HepG2 (cell line): ENCODE data around the gene FAM163B. TPM values are rescaled to one million over a fixed set of nuclear protein-coding genes. Genes with fewer than 3 reads are reported as not detected.
A peak's percentile ranks its signal among the peaks of the same experiment; 100 is the strongest.

Source experiments
- ATAC-seq: fragments of 200-7000 bp; cut with Tn5 transposase; 3 replicates; pipeline ENCODE4 v1.9.1; 2020; ENCODE audit warnings: mild to moderate bottlenecking, moderate library complexity
- BruUV-seq: library from RNA; stranded (reverse); fragments of 400-500 nt; replicated peaks from 2 replicates; lab custom pipeline; 2021; lab: Mats Ljungman, UMichigan
- CTCF ChIA-PET: fragments of 300-600 bp; formaldehyde crosslinking; extraction: SDS; loops from one replicate; lab custom pipeline; 2021; ENCODE audit warnings: low total read pairs, inconsistent platforms, low intra/inter-chr PET ratio; lab: Yijun Ruan, JAX
- POLR2A ChIA-PET: fragments of 350-600 bp; sonication (Branson Sonifier 250); formaldehyde crosslinking; loops from one replicate; lab custom pipeline; 2020; ENCODE audit warnings: antibody characterized with exemption, inconsistent platforms; lab: Yijun Ruan, JAX
- DNase-seq: peaks from one replicate; pipeline ENCODE4 v3.0.0-alpha.2; 2015; ENCODE audit warnings: low spot score
- FAIRE-seq: peaks from 3 replicates; lab custom pipeline; 2011; peaks lifted over from hg19 to GRCh38; lab: Jason Lieb, UNC
- H2AFZ ChIP-seq: one replicate; pipeline ENCODE4 v1.6.1; 2011; ENCODE audit warnings: low read length, inconsistent platforms
- H3K27ac ChIP-seq: fragments of 300-600 bp; 3 replicates; pipeline ENCODE4 v1.8.0; 2011; ENCODE audit warnings: mixed run types, mild to moderate bottlenecking, mixed read lengths, low read length, inconsistent platforms; ENCODE audit not compliant: insufficient read depth; ENCODE audit errors: extremely low read length
- H3K27me3 ChIP-seq, 2 experiments: fragments of 200-600 bp in 1 of 2; 2 replicates in 1 of 2; 3 replicates in 1 of 2; pipeline versions ENCODE4 v1.6.0 to v1.8.0; 2011; ENCODE audit warnings: low read length in 2 of 2, mild to moderate bottlenecking in 2 of 2, moderate library complexity in 2 of 2, inconsistent platforms in 1 of 2; ENCODE audit not compliant: insufficient read depth in 2 of 2, control insufficient read depth in 1 of 2
- H3K36me3 ChIP-seq, 2 experiments: fragments of 200-600 bp in 1 of 2; replicated peaks in 1 of 2; 2 replicates in 1 of 2; 3 replicates in 1 of 2; pipeline versions ENCODE4 v1.5.1 to v1.8.0; 2011; ENCODE audit warnings: low read length in 2 of 2, inconsistent platforms in 1 of 2; ENCODE audit not compliant: insufficient read depth in 2 of 2, control insufficient read depth in 1 of 2
- H3K4me1 ChIP-seq: 2 replicates; pipeline ENCODE4 v1.5.1; 2012; ENCODE audit warnings: low read length, inconsistent platforms; ENCODE audit not compliant: insufficient read depth
- H3K4me2 ChIP-seq: 2 replicates; pipeline ENCODE4 v1.6.0; 2011; ENCODE audit warnings: low read depth, low read length, inconsistent platforms
- H3K4me3 ChIP-seq, 3 experiments: fragments of 200-600 bp in 1 of 3; sonication (generic), shearing (Covaris generic) in 1 of 3; replicated peaks in 1 of 3; 2 replicates each; pipeline ENCODE4 v1.5.1; 2011 to 2016; ENCODE audit warnings: low read length in 3 of 3, inconsistent platforms in 2 of 3, low read depth in 2 of 3, mild to moderate bottlenecking in 2 of 3, control low read depth in 1 of 3, mixed read lengths in 1 of 3; ENCODE audit not compliant: insufficient read depth in 1 of 3
- H3K79me2 ChIP-seq: one replicate; pipeline ENCODE4 v1.6.1; 2011; ENCODE audit warnings: low read length, inconsistent platforms; ENCODE audit not compliant: insufficient read depth
- H3K9ac ChIP-seq: 2 replicates; pipeline ENCODE4 v1.6.0; 2011; ENCODE audit warnings: mild to moderate bottlenecking, low read depth, low read length, inconsistent platforms; ENCODE audit not compliant: insufficient read depth
- H3K9me3 ChIP-seq: 2 replicates; pipeline ENCODE4 v1.5.1; 2012; ENCODE audit warnings: mild to moderate bottlenecking, low read length
- H4K20me1 ChIP-seq: 2 replicates; pipeline ENCODE4 v1.6.0; 2011; ENCODE audit warnings: inconsistent platforms, mild to moderate bottlenecking, low read length, moderate library complexity; ENCODE audit not compliant: insufficient read depth
- ADNP ChIP-seq: sonication (generic); formaldehyde crosslinking; IDR thresholded peaks from 2 replicates; pipeline ENCODE4 v1.4.0; 2020; ENCODE audit warnings: missing genetic modification reagents
- ARNT ChIP-seq: fragments of 450-650 bp; IDR thresholded peaks from 2 replicates; pipeline ENCODE4 v1.6.1; 2017
- CREBL2 ChIP-seq: sonication (generic); formaldehyde crosslinking; IDR thresholded peaks from 2 replicates; pipeline ENCODE4 v1.8.1; 2023; ENCODE audit warnings: missing genetic modification reagents, mild to moderate bottlenecking, borderline replicate concordance
- GLMP ChIP-seq: sonication (generic); formaldehyde crosslinking; IDR thresholded peaks from 2 replicates; pipeline ENCODE4 v1.9.0; 2021; ENCODE audit warnings: missing genetic modification reagents, mild to moderate bottlenecking, borderline replicate concordance
- JUNB ChIP-seq: sonication (generic); formaldehyde crosslinking; IDR thresholded peaks from 2 replicates; pipeline ENCODE4 v1.8.0; 2022; ENCODE audit warnings: missing genetic modification reagents, mild to moderate bottlenecking, borderline replicate concordance
- NFATC3 ChIP-seq: sonication (generic); formaldehyde crosslinking; IDR thresholded peaks from 2 replicates; pipeline ENCODE4 v1.5.1; 2020; ENCODE audit warnings: mild to moderate bottlenecking, missing genetic modification reagents
- TEF ChIP-seq: sonication (generic); formaldehyde crosslinking; IDR thresholded peaks from 2 replicates; pipeline ENCODE4 v1.5.0; 2020; ENCODE audit warnings: missing genetic modification reagents
- TERF1 ChIP-seq: sonication (generic); formaldehyde crosslinking; IDR thresholded peaks from 2 replicates; pipeline ENCODE4 v1.8.0; 2022; ENCODE audit warnings: mild to moderate bottlenecking, missing genetic modification reagents, moderate library complexity
- WGBS: methylation state at CpG from one replicate; pipeline ENCODE4 v1.1.6; 2017; ENCODE audit warnings: low lambda C conversion rate; 5-methylcytosine and 5-hydroxymethylcytosine counted together
- in situ Hi-C: cut with HindIII; loops from 2 replicates; pipeline ENCODE4 v1.10.0; 2017; ENCODE audit warnings: low pct_unique_long_range_greater_than_20kb; ENCODE audit not compliant: extremely low pct_ligation_motif_present
- intact Hi-C: fragments of 100-400 bp; cut with micrococcal nuclease; formaldehyde crosslinking; loops from one replicate; pipeline ENCODE4 v1.10.0; 2022; ENCODE audit not compliant: unreplicated experiment
- polyA plus RNA-seq, 8 experiments: library from polyadenylated mRNA; depleted of rRNA in 3 of 8; stranded (reverse) in 7 of 8; unstranded in 1 of 8; fragments of >200 nt; fragmentation: Illumina TruSeq in 4 of 8; extraction: Trizol in 4 of 8; gene quantifications; 2 replicates each; pipeline versions ENCODE4 v1.2.1 to v1.2.3, GENCODE V29; 2011 to 2016; ENCODE audit warnings: low read depth in 4 of 8, missing spikeins in 1 of 8, mixed read lengths in 1 of 8; ENCODE audit not compliant: insufficient read depth in 1 of 8
- total RNA-seq, 5 experiments: library from RNA; depleted of rRNA; stranded (reverse); fragments of >200 nt; fragmentation: Illumina TruSeq; extraction: Trizol; gene quantifications; 2 replicates each; pipeline ENCODE4 v1.2.3, GENCODE V29; 2016; ENCODE audit warnings: low read depth in 1 of 5

FAM163B gene
- total and polyA plus RNA-seq, 2 of the 13 experiments (the other 11 are each of a cell fraction or from before 2014, with no cell fraction given), result not detected

DNA sequence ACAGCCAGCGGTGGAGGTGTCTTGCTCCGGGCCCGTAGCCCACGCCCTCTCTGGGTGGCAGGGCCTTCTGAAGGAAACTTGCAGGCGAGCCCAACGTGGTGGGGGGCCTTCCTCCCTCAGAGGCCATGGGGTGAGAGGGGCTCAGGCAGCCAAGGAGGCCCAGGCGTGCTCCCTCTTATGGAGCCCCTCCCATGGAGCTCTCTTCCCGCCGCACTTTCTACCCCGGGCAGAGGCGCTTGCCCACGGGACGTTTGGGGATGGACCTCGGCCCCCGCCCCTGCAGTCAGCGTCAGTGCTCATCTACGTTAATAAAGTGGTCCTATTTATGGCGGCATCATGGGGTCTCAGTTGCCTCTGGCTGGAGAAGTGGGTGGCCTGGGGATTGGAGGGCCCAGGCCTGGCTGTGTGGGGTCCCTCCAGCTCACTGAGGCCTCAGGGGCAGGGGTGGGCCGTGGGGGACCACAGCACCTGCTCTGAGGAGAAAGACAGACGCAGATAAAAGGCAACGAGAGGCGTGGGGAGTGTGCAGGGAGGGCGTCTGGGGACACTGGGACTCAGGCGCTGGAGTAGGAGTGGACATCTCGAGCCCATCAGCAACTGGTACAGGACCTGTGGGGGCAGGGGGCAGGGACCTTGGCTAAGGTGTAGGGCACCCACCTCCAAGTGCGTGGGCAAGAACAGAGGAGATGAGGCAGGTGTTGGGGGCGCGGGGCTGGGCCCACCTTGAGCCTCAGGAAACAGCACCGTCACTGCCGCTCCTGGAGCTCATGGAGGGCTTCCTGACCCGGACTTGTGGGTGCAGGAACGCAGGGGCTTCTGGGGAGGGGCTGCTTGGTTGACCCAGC is 33.8 kb downstream of the FAM163B start:
- in situ Hi-C loops, result no loop called here
- Histone ChIP-seq H3K36me3 (no peaks in the 10 kb centered on the region), H3K9ac (no peak overlapping the region), H3K4me2 (peak overlapping the region; percentile 7; the same call in 1 of the 2 replicates), H3K27me3 (peaks cover 10 to 49% of the 10 kb centered on the region in 2 experiments; a peak in 4 of 5 replicates), H3K79me2 (no peaks in the 10 kb centered on the region), H2AFZ (no peak overlapping the region)
- FAIRE-seq, result no peak
- 55% methylated on average over 19 of the region's 32 CpGs for WGBS
- CTCF ChIA-PET, result no interaction called here
- no peak for TF ChIP-seq JUNB
- no peak for TF ChIP-seq NFATC3 (CRISPR knock-in tag)
- TF ChIP-seq ADNP (CRISPR knock-in tag), result no peak
- no peak for TF ChIP-seq TERF1
- no peak for TF ChIP-seq GLMP (CRISPR knock-in tag)
- no peak for TF ChIP-seq ARNT
- no peak for TF ChIP-seq CREBL2
- no peak for TF ChIP-seq TEF (CRISPR knock-in tag)
- TF ChIP-seq, all 625 proteins: peak for 0
- no peak for DNase-seq
- H3K9me3 ChIP-seq, result no peaks in the 10 kb centered on the region
- H4K20me1 ChIP-seq, result no peaks in the 10 kb centered on the region
- POLR2A ChIA-PET, result no interaction called here
- no peak for ATAC-seq
- BruUV-seq, result no TSS peak
- no peak overlapping the region for H3K4me3 ChIP-seq
- H3K27ac ChIP-seq, result no peak overlapping the region
- intact Hi-C loops, result no loop called here
- H3K4me1 ChIP-seq, result peaks cover 21% of the 10 kb centered on the region
